HepG2 (cell line): Measurements from ENCODE around the gene DCD. TPM values are rescaled to one million over a fixed set of nuclear protein-coding genes. Genes with fewer than 3 reads are reported as not detected.

Source experiments
- ATAC-seq: fragments of 200-7000 bp; cut with Tn5 transposase; 3 replicates; pipeline ENCODE4 v1.9.1; 2020; ENCODE audit warnings: mild to moderate bottlenecking, moderate library complexity
- BruUV-seq: library from RNA; stranded (reverse); fragments of 400-500 nt; replicated peaks from 2 replicates; lab custom pipeline; 2021; lab: Mats Ljungman, UMichigan
- CTCF ChIA-PET: fragments of 300-600 bp; formaldehyde crosslinking; extraction: SDS; loops from one replicate; lab custom pipeline; 2021; ENCODE audit warnings: low total read pairs, inconsistent platforms, low intra/inter-chr PET ratio; lab: Yijun Ruan, JAX
- POLR2A ChIA-PET: fragments of 350-600 bp; sonication (Branson Sonifier 250); formaldehyde crosslinking; loops from one replicate; lab custom pipeline; 2020; ENCODE audit warnings: antibody characterized with exemption, inconsistent platforms; lab: Yijun Ruan, JAX
- DNase-seq: peaks from one replicate; pipeline ENCODE4 v3.0.0-alpha.2; 2015; ENCODE audit warnings: low spot score
- FAIRE-seq: peaks from 3 replicates; lab custom pipeline; 2011; peaks lifted over from hg19 to GRCh38; lab: Jason Lieb, UNC
- H2AFZ ChIP-seq: one replicate; pipeline ENCODE4 v1.6.1; 2011; ENCODE audit warnings: low read length, inconsistent platforms
- H3K27ac ChIP-seq: fragments of 300-600 bp; 3 replicates; pipeline ENCODE4 v1.8.0; 2011; ENCODE audit warnings: mixed run types, mild to moderate bottlenecking, mixed read lengths, low read length, inconsistent platforms; ENCODE audit not compliant: insufficient read depth; ENCODE audit errors: extremely low read length
- H3K27me3 ChIP-seq, 2 experiments: fragments of 200-600 bp in 1 of 2; 2 replicates in 1 of 2; 3 replicates in 1 of 2; pipeline versions ENCODE4 v1.6.0 to v1.8.0; 2011; ENCODE audit warnings: low read length in 2 of 2, mild to moderate bottlenecking in 2 of 2, moderate library complexity in 2 of 2, inconsistent platforms in 1 of 2; ENCODE audit not compliant: insufficient read depth in 2 of 2, control insufficient read depth in 1 of 2
- H3K36me3 ChIP-seq, 2 experiments: fragments of 200-600 bp in 1 of 2; replicated peaks in 1 of 2; 2 replicates in 1 of 2; 3 replicates in 1 of 2; pipeline versions ENCODE4 v1.5.1 to v1.8.0; 2011; ENCODE audit warnings: low read length in 2 of 2, inconsistent platforms in 1 of 2; ENCODE audit not compliant: insufficient read depth in 2 of 2, control insufficient read depth in 1 of 2
- H3K4me1 ChIP-seq: 2 replicates; pipeline ENCODE4 v1.5.1; 2012; ENCODE audit warnings: low read length, inconsistent platforms; ENCODE audit not compliant: insufficient read depth
- H3K4me2 ChIP-seq: 2 replicates; pipeline ENCODE4 v1.6.0; 2011; ENCODE audit warnings: low read depth, low read length, inconsistent platforms
- H3K4me3 ChIP-seq, 3 experiments: fragments of 200-600 bp in 1 of 3; sonication (generic), shearing (Covaris generic) in 1 of 3; replicated peaks in 1 of 3; 2 replicates each; pipeline ENCODE4 v1.5.1; 2011 to 2016; ENCODE audit warnings: low read length in 3 of 3, inconsistent platforms in 2 of 3, low read depth in 2 of 3, mild to moderate bottlenecking in 2 of 3, control low read depth in 1 of 3, mixed read lengths in 1 of 3; ENCODE audit not compliant: insufficient read depth in 1 of 3
- H3K79me2 ChIP-seq: one replicate; pipeline ENCODE4 v1.6.1; 2011; ENCODE audit warnings: low read length, inconsistent platforms; ENCODE audit not compliant: insufficient read depth
- H3K9ac ChIP-seq: 2 replicates; pipeline ENCODE4 v1.6.0; 2011; ENCODE audit warnings: mild to moderate bottlenecking, low read depth, low read length, inconsistent platforms; ENCODE audit not compliant: insufficient read depth
- H3K9me3 ChIP-seq: 2 replicates; pipeline ENCODE4 v1.5.1; 2012; ENCODE audit warnings: mild to moderate bottlenecking, low read length
- H4K20me1 ChIP-seq: 2 replicates; pipeline ENCODE4 v1.6.0; 2011; ENCODE audit warnings: inconsistent platforms, mild to moderate bottlenecking, low read length, moderate library complexity; ENCODE audit not compliant: insufficient read depth
- EED ChIP-seq: sonication (generic); formaldehyde crosslinking; IDR thresholded peaks from 2 replicates; pipeline ENCODE4 v1.5.0; 2020; ENCODE audit warnings: mild to moderate bottlenecking, missing genetic modification reagents
- HINFP ChIP-seq: sonication (generic); formaldehyde crosslinking; IDR thresholded peaks from 2 replicates; pipeline ENCODE4 v1.4.0; 2020; ENCODE audit warnings: low read depth, mild to moderate bottlenecking, missing genetic modification reagents
- HNF1B ChIP-seq: sonication (generic); formaldehyde crosslinking; IDR thresholded peaks from 2 replicates; pipeline ENCODE4 v1.5.1; 2020; ENCODE audit warnings: mild to moderate bottlenecking, moderate library complexity, missing genetic modification reagents
- PAF1 ChIP-seq: IDR thresholded peaks from 2 replicates; pipeline ENCODE4 v1.6.1; 2016; ENCODE audit warnings: missing genetic modification reagents, missing compliant biosample characterization
- RORA ChIP-seq: sonication (generic); formaldehyde crosslinking; IDR thresholded peaks from 2 replicates; pipeline ENCODE4 v1.5.0; 2020; ENCODE audit warnings: mild to moderate bottlenecking, missing genetic modification reagents, moderate library complexity
- SMC3 ChIP-seq: IDR thresholded peaks from 2 replicates; pipeline ENCODE4 v1.6.1; 2011; ENCODE audit warnings: low read length, improper control_type of control experiment
- SNAI1 ChIP-seq: sonication (generic); formaldehyde crosslinking; IDR thresholded peaks from 2 replicates; pipeline ENCODE4 v1.5.0; 2020; ENCODE audit warnings: mild to moderate bottlenecking, missing genetic modification reagents, borderline replicate concordance
- TEAD3 ChIP-seq: optimal IDR thresholded peaks from 2 replicates; pipeline ENCODE3; 2016; ENCODE audit warnings: borderline replicate concordance
- THAP11 ChIP-seq: IDR thresholded peaks from 2 replicates; pipeline ENCODE4 v1.6.1; 2016; ENCODE audit warnings: missing biosample characterization, missing genetic modification reagents
- TP53 ChIP-seq: sonication (generic); formaldehyde crosslinking; conservative IDR thresholded peaks from 2 replicates; pipeline ENCODE4 v1.4.0; 2020; ENCODE audit warnings: missing genetic modification reagents
- ZC3H4 ChIP-seq: sonication (generic); formaldehyde crosslinking; IDR thresholded peaks from 2 replicates; pipeline ENCODE4 v1.4.0; 2020; ENCODE audit warnings: missing genetic modification reagents, borderline replicate concordance
- ZNF207 ChIP-seq: fragments of 450-650 bp; IDR thresholded peaks from 2 replicates; pipeline ENCODE4 v1.6.1; 2016; ENCODE audit warnings: antibody characterized with exemption, borderline replicate concordance
- ZNF691 ChIP-seq: sonication (generic); formaldehyde crosslinking; IDR thresholded peaks from 2 replicates; pipeline ENCODE4 v1.4.0; 2020; ENCODE audit warnings: missing genetic modification reagents, low read depth, mild to moderate bottlenecking, borderline replicate concordance
- ZNF704 ChIP-seq: sonication (generic); formaldehyde crosslinking; IDR thresholded peaks from 2 replicates; pipeline ENCODE4 v1.8.1; 2023; ENCODE audit warnings: mild to moderate bottlenecking, inconsistent platforms, moderate library complexity, missing genetic modification reagents, borderline replicate concordance
- ZNF710 ChIP-seq: sonication (generic); formaldehyde crosslinking; IDR thresholded peaks from 2 replicates; pipeline ENCODE4 v1.5.0; 2020; ENCODE audit warnings: mild to moderate bottlenecking, missing genetic modification reagents, borderline replicate concordance
- in situ Hi-C: cut with HindIII; loops from 2 replicates; pipeline ENCODE4 v1.10.0; 2017; ENCODE audit warnings: low pct_unique_long_range_greater_than_20kb; ENCODE audit not compliant: extremely low pct_ligation_motif_present
- intact Hi-C: fragments of 100-400 bp; cut with micrococcal nuclease; formaldehyde crosslinking; loops from one replicate; pipeline ENCODE4 v1.10.0; 2022; ENCODE audit not compliant: unreplicated experiment
- polyA plus RNA-seq, 8 experiments: library from polyadenylated mRNA; depleted of rRNA in 3 of 8; stranded (reverse) in 7 of 8; unstranded in 1 of 8; fragments of >200 nt; fragmentation: Illumina TruSeq in 4 of 8; extraction: Trizol in 4 of 8; gene quantifications; 2 replicates each; pipeline versions ENCODE4 v1.2.1 to v1.2.3, GENCODE V29; 2011 to 2016; ENCODE audit warnings: low read depth in 4 of 8, missing spikeins in 1 of 8, mixed read lengths in 1 of 8; ENCODE audit not compliant: insufficient read depth in 1 of 8
- total RNA-seq, 5 experiments: library from RNA; depleted of rRNA; stranded (reverse); fragments of >200 nt; fragmentation: Illumina TruSeq; extraction: Trizol; gene quantifications; 2 replicates each; pipeline ENCODE4 v1.2.3, GENCODE V29; 2016; ENCODE audit warnings: low read depth in 1 of 5
- TF ChIP-seq, protein P1 (sequence below): sonication (generic); formaldehyde crosslinking; IDR thresholded peaks from 2 replicates; pipeline ENCODE4 v1.5.0; 2020; ENCODE audit warnings: missing genetic modification reagents

DCD gene
- total and polyA plus RNA-seq, 2 of the 13 experiments (the other 11 are each of a cell fraction or from before 2014, with no cell fraction given) = not detected

- no peak overlapping the region for H3K27ac ChIP-seq
- no peaks in the 10 kb centered on the region for H3K36me3 ChIP-seq
- in situ Hi-C loops = no loop called here
- no peak overlapping the region for H3K4me3 ChIP-seq
- no peaks in the 10 kb centered on the region for H3K79me2 ChIP-seq
- DNase-seq = no peak
- no peak overlapping the region for H2AFZ ChIP-seq
- no TSS peak for BruUV-seq
- H3K4me1 ChIP-seq = no peaks in the 10 kb centered on the region
- CTCF ChIA-PET = no interaction called here
- no peak overlapping the region for H3K4me2 ChIP-seq
- no peak for FAIRE-seq
- TF ChIP-seq ZNF710 (no peak), THAP11 (CRISPR knock-in tag) (no peak), SMC3 (no peak), HINFP (no peak), ZNF704 (CRISPR knock-in tag) (no peak), TP53 (CRISPR knock-in tag) (no peak), HNF1B (CRISPR knock-in tag) (no peak), ZC3H4 (CRISPR knock-in tag) (no peak), SNAI1 (CRISPR knock-in tag) (no peak), ZNF691 (CRISPR knock-in tag) (no peak), ZNF207 (no peak), TEAD3 (CRISPR knock-in tag) (no peak), RORA (no peak), EED (CRISPR knock-in tag) (no peak), PAF1 (CRISPR knock-in tag) (no peak)
- TF ChIP-seq, protein P1, sequence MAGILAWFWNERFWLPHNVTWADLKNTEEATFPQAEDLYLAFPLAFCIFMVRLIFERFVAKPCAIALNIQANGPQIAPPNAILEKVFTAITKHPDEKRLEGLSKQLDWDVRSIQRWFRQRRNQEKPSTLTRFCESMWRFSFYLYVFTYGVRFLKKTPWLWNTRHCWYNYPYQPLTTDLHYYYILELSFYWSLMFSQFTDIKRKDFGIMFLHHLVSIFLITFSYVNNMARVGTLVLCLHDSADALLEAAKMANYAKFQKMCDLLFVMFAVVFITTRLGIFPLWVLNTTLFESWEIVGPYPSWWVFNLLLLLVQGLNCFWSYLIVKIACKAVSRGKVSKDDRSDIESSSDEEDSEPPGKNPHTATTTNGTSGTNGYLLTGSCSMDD = no peak
- intact Hi-C loops = no loop called here
- POLR2A ChIA-PET = no interaction called here
- no peaks in the 10 kb centered on the region for H3K27me3 ChIP-seq
- no peak for ATAC-seq
- no peaks in the 10 kb centered on the region for H4K20me1 ChIP-seq
- H3K9me3 ChIP-seq = peaks cover 17% of the 10 kb centered on the region
- H3K9ac ChIP-seq = no peak overlapping the region
Observed at GRCh38 chr12:54625598-54625997, 22.6 kb downstream of the DCD start.
